GM21526 (cell line): Measurements from ENCODE around the gene BCKDHA.
"Not testable (repeated sequence)": the region's sequence is repeated elsewhere in the genome, so short reads cannot be mapped to it uniquely, and the experiment has no call there.

ENCODE experiments used
- ATAC-seq: cut with Tn5 transposase; IDR thresholded peaks from one replicate; pipeline ENCODE4 v1.9.1; 2021; ENCODE audit warnings: moderate library complexity; ENCODE audit not compliant: unreplicated experiment, low FRiP score

BCKDHA gene

DNA sequence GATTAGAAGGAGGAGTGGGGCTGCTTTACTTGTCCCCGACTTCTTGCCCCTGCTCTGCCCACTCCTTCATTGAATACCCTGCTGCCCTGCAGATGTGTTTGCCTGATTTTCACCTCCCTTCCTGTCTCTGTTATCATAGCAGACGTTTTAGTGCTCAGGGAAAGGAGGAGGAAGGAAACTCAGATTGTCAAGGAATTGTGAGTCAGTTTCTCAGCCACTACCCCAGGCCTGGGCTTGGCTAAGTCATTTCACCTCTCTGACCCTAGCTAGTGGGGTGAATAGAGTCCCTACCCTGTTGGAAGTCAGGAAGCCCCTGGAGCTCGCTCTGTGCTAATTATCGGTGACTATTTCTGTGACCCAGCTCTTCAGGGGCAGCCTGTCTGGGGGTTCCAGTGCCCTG, 3.9 kb downstream of the BCKDHA start:
- ATAC-seq: no peak

- no peak for ATAC-seq
Measured at GRCh38 chr19:41402010-41402409, 4.4 kb downstream of the BCKDHA start.

DNA sequence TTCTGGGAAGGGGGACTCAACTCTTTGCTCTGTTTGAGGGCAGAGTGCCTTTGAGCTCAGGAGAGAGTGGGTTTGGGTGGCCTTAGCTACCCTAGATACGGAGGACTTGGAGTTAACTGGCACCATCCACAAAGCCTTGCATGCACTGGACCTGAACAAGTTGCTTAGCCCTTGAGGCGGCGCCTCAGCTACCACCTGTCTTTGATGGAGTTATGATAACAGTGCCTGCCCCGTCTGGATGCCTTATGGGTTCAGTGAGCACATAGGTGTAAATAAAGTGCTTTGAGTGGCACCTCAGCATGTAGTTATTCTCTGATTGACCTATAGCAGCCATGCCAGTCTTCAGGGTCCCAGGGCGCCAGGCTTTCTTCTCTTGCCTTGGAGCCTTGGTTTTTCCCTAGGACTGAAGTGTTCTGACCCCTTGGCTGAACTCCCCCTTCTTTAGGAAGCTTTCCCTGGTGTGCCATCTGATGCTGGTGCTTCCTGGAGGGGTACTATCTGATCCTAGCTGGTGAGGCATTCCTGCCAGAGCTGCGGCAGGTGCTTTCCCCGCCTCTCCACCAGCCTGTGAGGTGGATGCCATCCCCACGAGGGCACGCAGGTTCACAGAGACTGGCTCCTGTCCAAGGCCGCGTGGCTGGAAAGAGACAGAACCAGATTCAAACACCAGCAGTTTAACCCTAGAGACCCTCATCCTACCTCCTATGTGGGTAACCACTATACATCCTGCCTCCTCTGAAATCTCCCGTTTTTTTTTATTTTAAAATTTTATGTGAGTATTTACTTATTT, 5.8 kb downstream of the BCKDHA start:
- ATAC-seq: no peak

DNA sequence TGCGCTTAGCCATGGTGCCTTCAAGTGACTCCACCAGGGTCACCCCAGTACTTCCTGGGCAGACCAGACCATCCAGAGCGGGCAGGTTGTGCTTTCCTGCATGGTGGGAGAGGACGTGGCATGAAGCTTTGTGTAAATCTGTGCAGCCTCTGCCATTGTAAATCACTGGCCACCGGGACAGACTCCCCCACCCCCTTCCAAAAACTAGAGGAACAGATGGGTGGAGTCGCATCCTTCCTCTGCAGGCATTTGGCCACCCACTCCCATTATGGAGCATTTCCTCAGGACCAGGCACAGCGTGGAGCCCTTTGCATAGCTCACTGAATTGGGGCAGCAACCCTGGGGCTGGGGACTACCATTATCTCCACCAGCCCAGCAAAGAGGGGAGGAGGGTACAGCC, 8.2 kb downstream of the BCKDHA start:
- no peak for ATAC-seq

DNA sequence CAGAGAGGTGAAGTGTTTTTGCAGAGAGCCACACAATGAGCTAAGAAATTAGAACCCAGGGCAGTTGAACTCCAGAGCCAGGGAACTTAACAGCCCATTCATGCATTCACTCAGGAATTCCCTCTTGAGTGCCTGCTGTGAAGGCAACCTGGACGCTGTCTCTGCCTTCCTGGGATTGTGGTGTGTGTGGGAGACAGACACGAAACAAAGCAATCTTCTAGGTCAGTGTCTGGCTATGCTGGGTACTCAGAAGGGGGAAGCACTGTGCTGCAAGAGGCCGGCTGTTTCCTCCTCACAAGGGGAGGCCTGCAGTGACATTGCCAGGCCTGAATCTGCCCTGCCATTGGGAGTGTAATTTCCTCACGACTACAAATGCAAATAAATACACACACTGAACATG, 9.7 kb downstream of the BCKDHA start:
- ATAC-seq: no peak

DNA sequence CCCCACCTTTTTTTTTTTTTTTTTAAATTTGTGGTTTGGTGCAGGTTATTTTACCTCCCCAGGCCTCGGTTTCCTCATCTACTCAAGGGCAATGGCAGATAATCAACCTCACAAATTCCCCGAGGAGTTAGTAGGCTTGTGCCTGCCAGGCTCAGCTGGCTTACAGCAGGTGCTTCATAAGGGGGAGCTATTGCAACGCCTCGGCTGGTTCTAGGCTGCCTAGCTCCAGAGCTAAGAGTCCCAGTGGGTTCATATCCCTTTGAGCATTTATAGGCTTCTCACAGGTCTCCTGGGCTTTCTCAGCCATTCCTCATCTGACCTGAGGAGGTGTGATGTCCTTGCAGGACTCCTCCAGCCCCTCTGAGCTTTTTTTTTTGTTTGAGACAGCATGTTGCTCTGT, 10.6 kb downstream of the BCKDHA start:
- no peak for ATAC-seq

DNA sequence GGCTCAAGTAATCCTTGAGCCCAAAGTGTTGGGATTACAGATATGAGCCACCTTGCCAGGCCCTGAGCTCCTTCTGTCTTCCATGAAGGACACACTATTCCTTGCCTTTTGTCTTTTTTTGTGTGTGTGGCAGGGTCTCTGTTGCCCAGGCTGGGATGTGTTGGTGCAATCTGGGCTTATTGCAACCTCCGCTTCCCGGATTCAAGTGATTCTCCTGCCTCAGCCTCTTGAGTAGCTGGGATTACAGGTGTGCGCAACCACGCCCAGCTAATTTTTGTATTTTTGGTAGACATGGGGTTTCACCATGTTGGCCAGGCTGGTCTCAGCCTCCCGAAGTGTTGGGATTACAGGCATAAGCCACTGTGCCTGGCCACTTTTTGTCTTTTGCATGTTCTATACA, 11.2 kb downstream of the BCKDHA start:
- not testable (repeated sequence) for ATAC-seq

DNA sequence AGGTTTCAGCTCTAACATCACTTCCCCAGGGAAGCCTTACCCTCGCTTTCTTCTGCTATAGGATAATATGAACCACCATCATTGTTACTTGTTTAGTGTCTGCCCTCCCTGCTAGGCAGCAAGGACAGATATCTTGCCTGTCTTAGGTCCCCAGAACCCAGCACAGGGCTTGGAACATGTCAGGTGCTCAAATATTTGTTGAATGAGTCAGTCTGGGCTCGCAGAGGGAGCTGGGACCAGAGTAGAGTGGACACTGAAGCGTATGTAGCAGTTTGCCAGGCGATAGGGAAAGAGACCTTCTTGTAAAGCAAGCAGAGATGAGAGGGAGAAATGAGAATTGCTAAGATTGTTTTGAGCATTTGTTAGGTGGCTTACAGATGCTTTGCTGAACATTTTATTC, 11.7 kb downstream of the BCKDHA start:
- no peak for ATAC-seq

DNA sequence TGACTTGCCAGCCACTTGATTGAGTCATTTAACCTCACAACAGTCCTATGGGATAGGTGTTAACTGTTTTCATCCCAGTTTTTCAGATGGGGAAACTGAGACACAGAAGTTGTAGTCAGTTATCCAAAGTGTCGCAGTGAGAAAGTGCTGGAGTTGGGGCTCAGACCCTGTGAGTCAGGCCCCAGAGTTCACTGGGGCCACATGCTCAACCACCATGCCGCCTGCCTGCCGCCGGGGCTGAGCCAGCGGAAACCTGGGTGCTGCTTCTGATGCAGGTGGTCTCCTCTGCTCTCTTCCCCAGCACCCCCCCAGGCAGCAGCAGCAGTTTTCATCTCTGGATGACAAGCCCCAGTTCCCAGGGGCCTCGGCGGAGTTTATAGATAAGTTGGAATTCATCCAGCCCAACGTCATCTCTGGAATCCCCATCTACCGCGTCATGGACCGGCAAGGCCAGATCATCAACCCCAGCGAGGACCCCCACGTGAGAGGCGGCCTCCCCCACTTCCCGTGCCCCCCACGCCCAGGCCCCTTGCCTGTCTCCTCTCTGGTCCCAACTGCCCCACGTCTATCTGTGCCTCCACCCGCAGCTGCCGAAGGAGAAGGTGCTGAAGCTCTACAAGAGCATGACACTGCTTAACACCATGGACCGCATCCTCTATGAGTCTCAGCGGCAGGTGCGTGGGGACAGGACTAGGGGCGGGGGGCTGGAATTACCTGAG, 12.9 kb downstream of the BCKDHA start:
- no peak for ATAC-seq

GRCh38 chr19:41411100-41411967, 13.7 kb downstream of the BCKDHA start:
- ATAC-seq: no peak

DNA sequence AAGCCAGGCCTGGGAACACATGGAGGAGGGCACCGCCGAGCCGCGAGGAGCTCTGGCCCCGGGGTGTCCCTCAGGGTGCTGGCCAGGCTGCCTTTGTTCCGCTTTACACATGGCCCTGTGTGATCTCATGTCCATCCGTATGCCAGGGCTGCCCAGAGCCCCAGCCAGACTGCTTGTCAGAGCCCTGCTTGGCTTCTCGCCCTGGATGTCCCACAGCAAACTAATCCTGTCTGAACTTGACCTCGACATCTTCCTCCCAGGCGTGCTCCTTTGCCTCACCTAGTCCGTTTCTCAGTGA, 14.3 kb downstream of the BCKDHA start:
- ATAC-seq: no peak

DNA sequence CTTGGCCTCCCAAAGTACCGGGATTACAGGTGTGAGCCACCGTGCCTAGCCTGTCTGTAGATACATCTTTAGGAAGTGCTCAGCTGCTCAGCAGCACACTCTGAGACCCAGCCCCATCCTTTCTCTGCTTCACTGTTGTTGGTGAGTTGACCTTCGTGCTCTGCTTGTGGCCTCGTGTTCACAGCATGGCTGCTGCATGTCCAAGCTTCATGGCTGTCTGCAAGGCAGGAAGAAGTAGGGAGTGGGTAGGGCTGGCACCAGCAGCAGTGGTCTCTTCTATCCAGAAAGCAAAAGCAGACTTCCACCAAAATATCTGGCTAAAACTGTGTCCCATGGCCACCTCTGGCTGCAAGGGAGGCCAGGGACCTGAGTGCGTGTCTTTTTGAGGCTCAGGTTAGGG, 15.3 kb downstream of the BCKDHA start:
- ATAC-seq: no peak

DNA sequence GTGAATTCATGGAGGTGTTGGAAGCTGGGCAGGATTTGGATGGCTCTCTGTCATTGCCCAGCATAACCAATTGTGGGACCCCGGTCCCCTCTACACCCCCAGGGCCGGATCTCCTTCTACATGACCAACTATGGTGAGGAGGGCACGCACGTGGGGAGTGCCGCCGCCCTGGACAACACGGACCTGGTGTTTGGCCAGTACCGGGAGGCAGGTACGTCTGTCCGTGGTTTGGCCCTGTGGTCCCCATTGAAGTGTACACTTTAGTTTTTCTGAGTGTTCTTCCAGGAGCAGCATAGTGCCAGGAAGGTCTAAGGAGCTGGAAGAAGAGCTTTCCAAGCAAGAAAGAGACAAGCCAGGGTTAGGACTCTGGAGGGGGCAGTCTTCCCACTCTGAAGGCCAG, 16.3 kb downstream of the BCKDHA start:
- no peak for ATAC-seq

DNA sequence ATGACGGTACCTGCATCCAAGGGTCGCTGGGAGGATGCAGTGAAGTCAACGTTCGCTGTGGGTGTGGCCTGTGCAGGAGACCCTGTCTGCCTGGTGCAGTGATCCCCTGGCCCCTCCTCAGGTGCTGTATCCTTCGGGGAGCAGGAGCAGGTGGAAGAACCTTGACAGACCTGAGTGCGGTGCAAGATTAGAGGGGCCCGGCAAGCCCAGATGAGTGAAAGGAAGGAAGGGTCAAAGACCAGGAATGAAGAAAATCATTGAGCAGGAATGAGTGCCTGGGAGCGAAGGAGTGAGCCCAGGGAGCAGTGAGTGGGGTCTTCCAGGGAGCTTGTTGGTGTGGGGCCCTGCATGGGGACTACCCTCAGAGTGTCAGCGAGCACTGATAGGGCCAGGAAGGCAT, 16.8 kb downstream of the BCKDHA start:
- no peak for ATAC-seq

- ATAC-seq: no peak
Measured at GRCh38 chr19:41415154-41415571, 17.5 kb downstream of the BCKDHA start.

DNA sequence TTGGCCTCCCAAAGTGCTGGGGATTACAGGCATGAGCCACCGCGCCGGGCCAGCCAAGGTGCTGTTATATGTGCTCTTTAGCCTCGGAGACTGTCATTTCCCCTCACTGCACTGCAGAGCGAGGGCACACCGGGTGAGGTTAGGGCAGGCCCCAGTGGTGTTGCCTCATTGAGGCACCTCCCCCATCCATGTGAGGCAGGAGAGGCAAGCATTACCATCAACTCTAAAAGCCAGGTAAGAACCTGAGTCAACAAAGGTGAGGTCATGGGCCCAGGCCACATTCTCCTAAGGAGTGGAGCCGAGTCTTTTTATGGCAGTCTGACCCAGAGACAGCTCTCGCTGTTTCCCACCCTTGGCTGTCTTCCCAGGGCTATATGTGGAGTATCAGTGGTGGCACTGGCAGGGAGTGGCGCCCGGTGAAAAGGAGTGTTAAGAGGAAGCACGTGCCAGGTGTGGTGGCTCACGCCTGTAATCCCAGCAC, 18.6 kb downstream of the BCKDHA start:
- no peak for ATAC-seq

DNA sequence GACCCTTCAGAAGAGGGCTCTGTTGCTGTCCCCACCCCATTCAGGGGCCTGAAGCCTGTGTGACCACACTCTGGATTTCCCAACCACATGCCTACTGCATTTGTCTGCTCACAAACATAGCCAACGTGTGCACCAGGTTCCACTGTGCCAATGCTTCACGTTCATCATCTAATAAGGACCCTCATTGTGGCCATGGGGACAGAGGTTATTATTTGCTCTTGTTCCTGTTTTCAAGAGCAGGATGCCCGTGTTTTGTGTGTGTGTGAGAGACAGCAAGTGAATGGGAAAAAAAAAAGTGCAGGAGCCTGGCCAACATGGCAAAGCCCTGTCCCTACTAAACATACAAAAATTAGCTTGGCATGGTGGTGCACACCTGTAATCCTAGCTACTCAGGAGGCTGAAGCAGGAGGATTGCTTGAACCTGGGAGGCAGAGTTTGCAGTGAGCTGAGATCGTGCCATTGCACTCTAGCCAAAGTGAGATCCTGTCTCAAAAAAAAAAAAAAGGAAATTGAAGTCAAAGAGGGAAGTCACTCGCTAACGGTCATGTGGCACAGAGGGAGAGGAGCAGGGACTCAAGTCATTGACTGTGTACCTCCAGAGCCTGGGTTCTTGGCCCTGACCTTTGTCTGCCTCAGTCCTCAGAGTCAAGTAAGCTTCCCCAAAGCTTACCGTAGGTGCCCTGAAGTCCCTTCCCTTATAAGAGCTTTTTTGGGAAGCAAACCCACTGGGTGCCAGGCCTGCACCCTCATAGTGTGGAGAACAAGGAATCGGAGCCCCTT, 22.7 kb downstream of the BCKDHA start:
- ATAC-seq: no peak

DNA sequence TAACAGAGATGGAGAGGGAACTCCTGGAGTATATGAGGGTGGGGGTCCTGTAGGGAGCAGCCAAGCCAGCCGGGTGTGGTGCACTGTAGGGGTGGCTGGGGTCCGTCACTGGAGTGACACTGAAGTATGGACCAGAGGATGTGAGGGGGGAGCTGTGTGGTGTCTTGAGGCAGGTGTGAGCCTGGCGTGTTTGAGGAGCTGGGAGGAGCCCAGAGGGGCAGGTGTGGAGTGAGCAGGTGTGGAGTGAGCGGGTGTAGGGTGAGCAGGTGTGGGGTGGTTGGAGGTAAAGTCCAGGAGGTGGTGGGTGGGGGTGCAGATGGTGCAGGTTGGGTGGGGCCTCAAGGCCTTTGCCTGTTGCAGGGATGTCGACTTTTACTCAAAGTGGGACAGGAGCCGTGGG, 23.7 kb downstream of the BCKDHA start:
- no peak for ATAC-seq

DNA sequence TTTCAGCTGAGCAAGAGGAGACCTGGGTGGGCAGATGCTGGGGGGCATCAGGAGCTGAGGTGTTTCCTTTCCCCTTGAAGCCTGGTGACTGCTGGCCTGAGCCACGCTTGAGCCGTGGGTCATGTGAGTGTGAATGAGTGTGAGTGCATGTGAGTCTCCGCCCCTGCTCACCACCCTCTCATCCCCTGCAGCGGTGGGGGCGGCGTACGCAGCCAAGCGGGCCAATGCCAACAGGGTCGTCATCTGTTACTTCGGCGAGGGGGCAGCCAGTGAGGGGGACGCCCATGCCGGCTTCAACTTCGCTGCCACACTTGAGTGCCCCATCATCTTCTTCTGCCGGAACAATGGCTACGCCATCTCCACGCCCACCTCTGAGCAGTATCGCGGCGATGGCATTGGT, 24.4 kb downstream of the BCKDHA start:
- no peak for ATAC-seq

DNA sequence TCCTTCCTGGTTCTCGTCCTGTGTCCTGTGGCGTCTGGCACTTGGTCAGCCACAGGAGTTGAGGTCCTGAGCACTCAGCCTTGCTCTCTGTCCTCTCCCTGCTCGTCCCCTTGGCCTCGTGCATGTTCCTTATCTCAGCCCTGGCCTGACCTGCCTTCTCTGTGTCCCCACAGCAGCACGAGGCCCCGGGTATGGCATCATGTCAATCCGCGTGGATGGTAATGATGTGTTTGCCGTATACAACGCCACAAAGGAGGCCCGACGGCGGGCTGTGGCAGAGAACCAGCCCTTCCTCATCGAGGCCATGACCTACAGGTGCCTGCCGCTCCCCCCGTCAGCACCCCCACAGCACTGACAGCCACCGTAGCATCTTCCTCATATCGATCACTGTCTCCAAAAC, 24.8 kb downstream of the BCKDHA start:
- no peak for ATAC-seq

GRCh38 chr19:41422955-41423354, 25.3 kb downstream of the BCKDHA start:
- no peak for ATAC-seq
